CD4-positive, alpha-beta T cell treated with Interleukin-17A for 4 hours (primary cell): ENCODE data around the gene CPTP.

Source experiments
- DNase-seq: peaks from one replicate; pipeline ENCODE4 v3.0.0-alpha.2; 2020; ENCODE audit warnings: mixed read lengths

Gene CPTP

GRCh38 chr1:1292851-1293250, 31.8 kb upstream of the CPTP start:
- DNase-seq, result no peak

DNA sequence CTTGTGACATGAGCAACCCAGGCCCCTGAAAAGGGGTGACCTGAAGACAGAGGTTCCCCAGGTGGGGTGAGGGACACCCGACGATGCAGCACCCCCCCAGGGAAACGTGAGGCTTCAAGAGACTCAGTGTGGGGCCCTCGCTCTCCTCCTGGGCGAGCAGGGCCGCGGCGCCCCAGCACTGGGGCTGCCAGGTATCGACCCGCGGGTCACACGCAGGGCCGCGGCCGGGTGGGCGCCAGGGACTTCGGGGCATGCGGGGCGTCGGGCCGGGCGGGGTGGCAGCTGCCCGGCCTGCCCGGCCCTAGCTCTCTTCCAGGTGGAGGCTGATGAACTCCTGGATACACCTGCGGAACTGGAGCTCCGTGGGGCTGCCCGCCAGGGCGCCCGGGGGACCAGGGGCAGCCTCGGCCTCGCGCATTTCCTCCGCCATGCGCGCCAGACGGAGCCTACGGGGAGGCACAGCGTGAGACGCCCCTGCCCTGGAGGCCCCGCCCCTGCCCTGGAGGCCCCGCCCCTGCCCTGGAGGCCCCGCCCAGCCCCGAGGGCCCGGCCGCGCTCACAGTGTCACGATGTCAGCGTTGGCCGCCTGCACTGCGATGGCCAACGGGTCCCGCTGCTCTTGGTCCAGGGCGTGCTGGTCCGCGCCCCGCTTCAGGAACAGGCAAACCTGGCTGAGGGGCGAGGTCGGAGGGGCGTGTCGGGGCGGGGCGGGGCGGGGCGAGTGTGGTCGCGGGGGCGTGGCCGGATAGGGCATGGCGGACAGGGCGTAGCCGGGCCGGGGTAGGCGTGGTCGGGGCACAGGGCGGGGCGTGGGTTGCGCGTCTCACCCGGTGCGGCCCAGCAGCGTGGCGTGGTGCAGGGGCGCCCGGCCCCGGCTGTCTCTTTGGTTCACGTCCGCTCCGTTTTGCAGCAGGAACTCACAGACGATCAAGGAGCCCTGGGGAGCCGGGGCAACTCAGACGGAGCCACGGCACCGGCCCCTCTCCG, 31.0 kb upstream of the CPTP start:
- DNase-seq, result no peak

DNA sequence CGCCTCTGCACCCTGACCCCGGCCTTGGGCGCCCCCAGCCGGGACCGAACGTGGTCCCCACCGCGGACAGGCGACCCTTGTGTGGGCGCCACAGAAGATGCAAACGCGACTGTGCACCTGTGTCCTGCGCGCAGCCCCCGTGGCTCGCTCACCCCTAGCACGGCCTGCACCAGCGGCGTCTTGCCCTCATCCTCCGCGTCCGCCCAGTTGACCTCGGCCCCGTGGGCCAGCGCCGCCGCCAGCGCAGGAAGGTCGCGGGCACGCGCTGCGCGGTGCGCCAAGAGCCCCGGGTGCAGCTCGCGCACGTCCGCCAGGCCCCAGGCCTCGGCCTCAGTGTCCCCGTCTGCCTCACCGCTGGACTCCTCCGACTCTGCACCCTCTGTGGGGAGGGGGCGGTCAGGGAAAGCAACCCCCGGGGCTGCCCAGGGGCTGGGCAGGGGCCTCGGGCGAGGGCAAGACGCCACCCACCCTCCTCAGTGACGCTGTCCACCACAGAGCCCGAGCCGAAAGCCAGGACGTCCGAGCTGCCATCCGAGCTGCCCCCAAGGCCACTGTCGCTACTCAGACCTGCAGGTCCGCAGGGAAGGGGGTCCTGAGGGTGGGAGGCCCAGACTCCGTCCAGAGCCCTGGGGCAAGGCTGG, 30.2 kb upstream of the CPTP start:
- DNase-seq, result no peak

GRCh38 chr1:1295154-1295923, 29.3 kb upstream of the CPTP start:
- DNase-seq, result no peak

DNA sequence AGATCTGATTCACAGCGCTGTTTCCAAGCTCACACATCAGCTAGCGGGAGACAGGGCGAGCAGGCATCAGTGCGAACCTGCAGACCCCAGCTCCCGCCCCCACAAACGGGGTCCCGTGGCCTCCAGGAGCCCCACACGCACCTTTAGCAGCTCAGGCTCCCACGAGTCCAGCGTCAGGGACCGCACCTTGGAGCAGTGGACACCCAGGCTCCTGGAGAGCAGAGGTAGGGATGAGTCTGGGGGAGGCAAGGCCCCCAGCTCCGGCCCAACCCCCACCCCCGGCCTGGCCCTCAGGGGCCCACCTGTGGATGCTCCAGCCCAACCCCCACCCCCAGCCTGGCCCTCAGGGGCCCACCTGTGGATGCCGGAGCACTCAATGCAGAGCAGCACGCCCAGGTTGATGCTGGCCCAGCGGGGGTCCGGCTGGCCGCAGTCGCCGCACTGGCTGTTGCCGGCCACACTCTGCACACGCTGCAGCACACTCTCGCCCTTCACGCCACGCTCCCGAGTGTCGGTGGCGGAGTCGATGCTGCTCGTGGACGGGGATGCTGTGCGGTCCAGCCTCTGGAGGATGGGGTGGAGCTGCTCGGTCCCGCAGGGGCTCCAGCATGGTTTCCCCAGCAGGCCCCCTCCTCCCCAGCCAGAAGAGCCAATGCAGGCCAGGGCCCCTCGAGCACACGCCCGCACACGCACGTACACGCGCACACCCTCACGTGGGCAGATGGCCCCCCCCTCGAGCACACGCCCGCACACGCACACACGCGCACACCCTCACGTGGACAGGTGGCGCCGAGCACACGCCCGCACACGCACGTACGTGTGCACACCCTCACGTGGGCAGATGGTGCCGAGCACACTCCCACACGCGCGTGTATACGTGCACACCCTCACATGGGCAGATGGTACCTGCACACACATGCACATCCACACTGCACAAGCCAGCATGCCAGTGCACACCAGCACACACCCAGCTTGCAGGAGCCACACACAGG, 28.2 kb upstream of the CPTP start:
- DNase-seq, result no peak

- DNase-seq, result no peak
These were observed 26.7 kb upstream of the CPTP start for GRCh38 chr1:1297802-1298424.

GRCh38 chr1:1298861-1299685, 25.5 kb upstream of the CPTP start:
- no peak for DNase-seq

DNA sequence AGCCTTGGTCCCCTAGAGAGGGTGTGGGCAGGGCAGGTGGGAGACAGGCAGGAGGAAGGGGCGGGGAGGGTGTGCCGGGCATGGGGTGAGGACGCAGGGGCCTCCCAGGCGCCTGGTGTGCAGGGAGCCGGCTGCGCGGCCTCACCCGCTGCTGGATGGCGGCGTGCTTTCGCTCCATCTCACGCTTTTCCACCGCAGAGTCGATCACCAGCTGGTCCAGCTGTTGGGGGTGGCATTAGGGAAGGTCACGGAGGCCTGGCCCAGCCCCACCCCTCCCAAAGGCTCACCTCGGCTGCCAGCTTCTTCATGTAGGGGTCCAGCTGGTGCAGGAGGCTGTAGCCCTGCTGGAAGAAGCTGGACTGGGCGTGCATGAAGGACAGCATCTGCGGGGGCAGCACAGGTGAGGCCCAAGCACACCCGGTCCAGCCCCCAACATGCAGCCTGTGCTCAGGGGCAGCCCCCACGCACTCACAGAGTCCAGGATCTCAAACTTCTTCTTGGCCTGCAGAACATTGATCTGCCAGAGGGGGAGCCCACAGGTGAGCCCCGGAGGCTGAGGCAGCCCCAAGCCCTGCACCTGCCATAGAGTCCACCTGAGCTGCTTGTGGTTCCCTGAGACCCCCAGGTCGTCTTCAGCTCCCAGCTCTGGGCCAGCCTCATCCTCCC, 24.8 kb upstream of the CPTP start:
- DNase-seq, result peak; percentile 39

DNA sequence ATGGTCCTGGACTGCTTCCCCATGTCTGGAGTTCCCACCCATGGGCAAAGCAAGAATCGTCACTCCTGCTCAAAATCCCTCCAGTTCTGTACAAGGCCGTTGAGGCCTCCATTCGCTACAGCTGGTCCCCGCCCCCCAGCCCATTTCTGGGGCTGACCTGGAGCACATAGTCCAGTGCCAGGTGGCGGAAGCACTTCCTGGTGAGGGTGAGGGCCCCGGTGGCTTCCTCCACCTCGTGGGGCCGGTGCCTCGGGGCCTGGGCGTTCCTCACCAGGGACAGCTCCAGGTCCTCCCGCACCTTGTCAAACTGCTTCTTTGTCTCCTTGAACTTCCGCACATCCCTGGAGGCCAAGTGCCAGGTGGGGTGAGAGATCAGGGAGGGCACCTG, 24.3 kb upstream of the CPTP start:
- DNase-seq, result no peak

GRCh38 chr1:1302006-1302430, 22.6 kb upstream of the CPTP start:
- DNase-seq, result peak; percentile 25

DNA sequence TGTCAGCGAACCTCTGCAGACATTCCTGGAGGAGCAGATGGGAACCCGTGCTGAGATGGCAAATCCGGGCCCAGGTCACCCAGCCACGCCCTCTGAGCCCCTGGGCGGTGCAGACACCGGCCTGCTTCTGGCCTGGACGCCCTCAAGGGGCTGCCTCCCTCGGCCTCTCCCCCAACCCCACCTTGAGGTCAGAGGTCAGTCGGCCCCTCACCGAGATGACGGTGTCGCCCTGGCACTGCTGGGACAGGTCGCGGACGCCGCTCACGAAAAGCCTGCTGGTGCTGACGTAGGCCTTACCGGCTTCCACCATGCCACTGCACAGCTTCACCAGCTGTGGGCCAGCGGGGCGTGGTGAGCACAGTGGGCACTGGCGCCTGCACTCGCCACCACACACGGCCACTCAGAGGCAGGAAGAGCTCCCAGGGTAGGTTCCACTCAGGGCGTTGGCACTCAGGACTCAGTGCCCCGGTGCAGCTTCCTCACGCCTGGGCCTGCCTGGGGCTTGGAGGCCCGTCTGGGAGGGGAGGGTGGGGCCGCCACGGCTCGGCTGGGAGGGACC, 21.6 kb upstream of the CPTP start:
- no peak for DNase-seq

DNA sequence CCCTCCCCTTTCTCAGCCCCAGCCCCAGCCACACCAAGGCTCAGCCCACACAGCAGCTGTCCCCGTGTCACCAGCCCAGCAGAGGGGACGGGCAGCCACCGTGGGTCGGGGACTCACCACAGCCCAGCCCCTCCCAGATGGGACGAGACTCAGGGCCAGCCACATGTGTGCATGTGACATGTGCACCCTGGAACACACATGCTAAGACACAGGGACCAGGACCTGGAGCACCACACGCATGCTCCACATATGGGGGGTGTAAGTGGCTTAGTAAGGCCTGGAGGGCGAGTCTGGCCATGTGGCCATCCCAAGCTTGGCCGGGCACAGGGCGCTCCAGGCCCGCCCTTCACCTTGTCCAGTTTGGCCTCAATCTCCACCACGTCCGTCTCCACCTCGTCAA, 20.9 kb upstream of the CPTP start:
- no peak for DNase-seq

DNA sequence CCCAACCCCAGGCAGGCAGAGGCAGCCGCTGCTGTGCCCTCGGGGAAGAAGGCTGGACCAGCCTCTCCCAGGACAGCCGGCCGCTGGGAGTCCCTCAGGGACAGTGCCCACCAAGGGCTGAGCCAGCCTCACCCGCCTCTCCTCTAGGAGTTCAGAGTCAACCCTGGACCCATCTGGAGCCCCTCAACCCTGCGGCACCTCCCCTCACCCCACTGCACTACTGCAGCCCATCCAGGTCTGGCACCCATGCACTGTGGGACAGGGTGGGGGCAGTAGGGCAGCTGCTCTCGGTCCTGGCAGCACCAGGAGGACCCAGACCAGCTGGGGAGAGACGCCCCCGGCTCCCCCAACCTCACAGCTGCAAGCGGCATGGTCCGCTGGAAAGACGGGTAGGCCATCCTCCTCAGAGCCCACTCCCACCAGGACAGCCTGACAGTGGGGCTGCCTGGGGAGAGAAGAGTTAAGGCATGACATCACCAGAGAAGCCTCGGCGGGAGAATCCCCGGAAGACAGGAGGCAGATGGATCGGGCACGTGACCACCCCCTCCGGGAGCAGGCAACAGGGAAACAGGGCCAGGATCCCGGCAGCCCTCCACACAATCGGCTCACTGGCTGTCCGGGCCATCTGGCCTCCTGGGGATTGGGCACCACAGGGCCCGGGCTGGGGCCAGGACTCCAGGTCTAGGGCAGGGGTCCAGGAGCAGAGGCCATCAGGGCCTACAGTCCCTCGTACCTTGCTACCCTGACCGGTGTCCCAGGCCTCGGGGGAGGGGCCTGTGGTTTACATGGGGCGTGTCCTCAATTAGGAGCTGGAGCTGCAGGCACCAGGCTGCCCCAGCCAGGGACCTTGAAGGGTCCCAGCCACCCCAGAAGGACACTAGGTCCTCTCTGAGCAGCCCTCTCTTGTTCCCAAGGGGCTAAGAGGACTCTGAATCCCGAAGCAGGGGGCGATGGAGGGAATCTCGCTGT, 20.0 kb upstream of the CPTP start:
- DNase-seq, result peak; percentile 16

DNA sequence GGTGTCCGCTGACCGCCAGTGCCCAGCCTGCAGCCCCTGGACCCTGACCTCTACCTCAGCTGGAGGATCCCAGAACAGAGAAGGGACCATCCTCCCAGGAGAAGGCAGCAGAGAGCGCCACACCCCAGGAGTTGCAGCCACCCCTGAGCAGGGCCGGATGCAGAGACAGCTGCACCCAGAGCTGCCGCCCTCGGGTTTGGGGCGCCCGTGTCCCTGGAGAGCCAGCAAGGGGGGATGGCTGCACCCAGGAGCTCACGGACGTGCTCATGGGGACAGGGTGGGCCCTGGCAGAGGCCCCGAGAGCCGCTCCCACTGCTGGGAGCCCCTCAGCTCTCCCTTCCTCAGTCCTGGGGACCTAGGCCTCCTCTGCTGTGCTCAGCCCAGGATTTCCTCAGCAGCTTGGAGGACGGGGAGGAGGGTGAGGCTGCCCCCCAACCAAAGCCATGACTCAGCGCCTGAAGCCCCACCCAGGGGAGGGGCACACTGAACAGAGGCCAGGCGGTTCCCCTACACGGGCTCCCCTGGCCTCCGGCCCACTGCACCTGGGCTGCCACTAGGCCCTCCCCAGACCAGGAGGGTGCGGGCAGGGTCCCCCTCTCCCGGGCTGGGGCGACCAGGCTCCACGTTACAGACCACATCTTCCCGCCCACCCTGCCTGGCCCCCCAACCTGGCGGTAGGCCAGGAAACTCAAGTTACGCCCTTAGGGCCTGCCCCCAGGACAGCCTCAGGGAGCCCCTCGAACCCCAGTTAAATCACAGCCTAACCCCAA, 19.1 kb upstream of the CPTP start:
- DNase-seq, result peak; percentile 89

DNA sequence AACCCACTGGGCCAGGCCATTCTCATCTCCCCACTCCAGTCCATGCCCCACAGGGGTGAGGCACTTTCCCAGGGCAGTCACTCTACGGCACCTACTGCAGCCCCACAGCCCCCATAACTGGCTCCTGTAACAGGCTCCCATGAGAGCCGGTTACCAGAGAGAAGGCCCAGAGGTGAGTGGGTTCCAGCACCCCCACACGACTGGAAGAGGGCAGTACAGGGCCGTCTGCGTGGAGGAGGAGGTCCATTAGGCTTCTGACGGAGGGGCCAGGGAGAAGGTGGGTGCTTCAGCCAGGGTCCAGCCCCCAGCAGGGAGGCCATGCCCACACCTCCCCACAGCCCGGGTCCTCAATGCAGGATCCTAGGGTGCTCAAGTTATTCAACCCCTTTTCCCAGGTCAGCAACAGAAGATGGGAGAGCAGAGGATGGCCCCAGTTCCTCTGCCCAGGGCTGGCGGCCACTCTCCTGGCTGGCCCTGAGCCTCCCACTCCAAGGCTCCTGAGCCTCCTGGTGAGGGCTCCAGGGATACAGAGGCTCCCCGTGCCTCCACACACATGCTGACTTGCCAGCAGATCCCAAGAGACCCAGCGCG, 18.4 kb upstream of the CPTP start:
- DNase-seq, result peak; percentile 10

DNA sequence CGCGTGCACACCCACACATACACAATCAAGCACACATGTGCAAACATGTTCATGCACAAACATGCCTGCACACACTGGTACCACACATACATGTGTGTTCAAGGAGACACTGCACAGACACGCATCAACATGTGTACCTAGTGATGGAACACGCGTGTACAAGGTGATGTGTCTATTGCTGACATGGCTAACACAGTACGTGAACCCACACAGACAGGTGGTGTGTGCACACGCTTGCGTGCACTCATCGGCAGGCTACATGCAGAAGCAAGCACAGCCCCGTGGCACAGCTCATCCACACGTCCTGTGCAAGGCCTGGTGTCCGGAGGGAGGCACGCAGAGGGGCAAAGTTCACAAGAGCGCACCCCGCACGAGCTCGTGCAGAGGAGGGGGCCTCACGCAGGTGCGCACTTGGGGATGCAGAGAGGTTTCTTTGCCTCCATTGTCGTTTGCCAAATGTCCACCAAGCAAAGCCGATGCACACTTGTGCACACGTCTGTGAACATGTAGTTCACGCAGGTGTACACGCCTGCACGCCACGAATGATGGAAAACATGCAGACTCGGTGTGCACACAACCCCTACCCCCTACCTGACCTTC, 17.8 kb upstream of the CPTP start:
- peak; percentile 13 for DNase-seq
